Left lung (tissue), 14 donors: Measurements from ENCODE around the gene C11orf98. TPM values are rescaled to one million over a fixed set of nuclear protein-coding genes. Genes with fewer than 3 reads are reported as not detected.

Source experiments
- ATAC-seq: fragments of 200-7000 bp; cut with Tn5 transposase; one replicate; pipeline ENCODE4 v1.9.1; 2020; ENCODE audit warnings: moderate library complexity
- DNase-seq, 4 donors: peaks; one replicate each; pipeline ENCODE4 v3.0.0-alpha.2; 2013 to 2020
- H3K27ac ChIP-seq, 2 donors: fragments of 200-600 bp; sonication (generic) in 1 of 2; one replicate each; pipeline versions ENCODE4 v1.5.0 to v1.8.0; 2020 to 2021
- H3K27me3 ChIP-seq, 2 donors: fragments of 200-600 bp; sonication (generic) in 1 of 2; one replicate each; pipeline versions ENCODE4 v1.5.0 to v1.8.0; 2020 to 2021
- H3K36me3 ChIP-seq, 2 donors: fragments of 200-600 bp; sonication (generic) in 1 of 2; one replicate each; pipeline versions ENCODE4 v1.5.0 to v1.8.0; 2020 to 2021
- H3K4me1 ChIP-seq, 2 donors: fragments of 200-600 bp; one replicate each; pipeline ENCODE4 v1.8.0; 2021
- H3K4me3 ChIP-seq, 2 donors: fragments of 200-600 bp; sonication (generic) in 1 of 2; one replicate each; pipeline versions ENCODE4 v1.5.0 to v1.8.0; 2020 to 2021; ENCODE audit warnings: mild to moderate bottlenecking in 1 of 2
- H3K9me3 ChIP-seq, 2 donors: fragments of 200-600 bp; sonication (generic) in 1 of 2; one replicate each; pipeline versions ENCODE4 v1.5.0 to v1.8.0; 2020 to 2021
- CTCF ChIP-seq, 2 donors: fragments of 200-600 bp; sonication (generic) in 1 of 2; IDR thresholded peaks; one replicate each; pipeline versions ENCODE4 v1.5.0 to v1.8.0; 2021; ENCODE audit warnings: antibody characterized with exemption in 2 of 2
- intact Hi-C, 2 donors: fragments of 100-400 bp; cut with DNase I; formaldehyde crosslinking; loops; one replicate each; pipeline versions ENCODE4 v1.11.2 to v1.14.2; 2022
- long read RNA-seq, 12 donors: library from polyadenylated mRNA in 2 of 12; unstranded in 2 of 12; transcript quantifications; one replicate each; pipeline ENCODE4 v2.0.0 and lab custom pipeline, GENCODE V29; 2019 to 2026
- polyA plus RNA-seq, 6 donors: library from polyadenylated mRNA; unstranded; fragments of 120-200 nt; gene quantifications; one replicate each; pipeline ENCODE4 v1.2.1, GENCODE V29; 2013; ENCODE audit not compliant: insufficient read length in 6 of 6
- total RNA-seq, 2 donors: library from RNA; stranded (reverse); fragmentation: NEBNext Ultra II Directional; extraction: Animal tissue kit (Norgen Biotek cat#: 25700); gene quantifications; one replicate each; pipeline ENCODE4 v1.2.1, GENCODE V29; 2021
- donor health status: DM: no; HTN: yes; CAD: no.
- donor health status: DM: no; HTN: no; CAD: no.

C11orf98 gene
- 10 to 100 TPM; 46.2 to 65.5 TPM for total RNA-seq
- polyA plus RNA-seq: 10 to 100 TPM; 42.6 to 64.7 (median 51.1) TPM
- long read RNA-seq, donor 1, transcript C11orf98-201 (4 exons, 654 nt): major isoform, 51 of 58 reads
- long read RNA-seq, donor 1, transcript C11orf98-203 (3 exons, 774 nt): minor isoform, 6 of 58 reads
- long read RNA-seq, donor 1, partial matches to known transcripts: 0 of 58 reads
- long read RNA-seq, donor 1, other reads (novel, unspliced or antisense): 0 of 58 reads
- long read RNA-seq, donor 2, transcript C11orf98-203 (3 exons, 774 nt): minor isoform, 6 of 41 reads
- long read RNA-seq, donor 2, transcript C11orf98-201 (4 exons, 654 nt): major isoform, 33 of 41 reads
- long read RNA-seq, donor 2, partial matches to known transcripts: 0 of 41 reads
- long read RNA-seq, donor 2, other reads (novel, unspliced or antisense): 0 of 41 reads
- long read RNA-seq, donor 3, transcript C11orf98-201 (4 exons, 654 nt): major isoform, 31 of 39 reads
- long read RNA-seq, donor 3, transcript C11orf98-203 (3 exons, 774 nt): minor isoform, 6 of 39 reads
- long read RNA-seq, donor 3, partial matches to known transcripts: 0 of 39 reads
- long read RNA-seq, donor 3, other reads (novel, unspliced or antisense): 0 of 39 reads
- long read RNA-seq, donor 4, transcript C11orf98-203 (3 exons, 774 nt): minor isoform, 6 of 64 reads
- long read RNA-seq, donor 4, transcript C11orf98-201 (4 exons, 654 nt): major isoform, 56 of 64 reads
- long read RNA-seq, donor 4, partial matches to known transcripts: 0 of 64 reads
- long read RNA-seq, donor 4, other reads (novel, unspliced or antisense): 1 of 64 reads
- long read RNA-seq, donor 5, transcript C11orf98-203 (3 exons, 774 nt): minor isoform, 5 of 48 reads
- long read RNA-seq, donor 5, transcript C11orf98-201 (4 exons, 654 nt): major isoform, 37 of 48 reads
- long read RNA-seq, donor 5, transcript C11orf98-202 (3 exons, 405 nt): minor isoform, 6 of 48 reads
- long read RNA-seq, donor 5, partial matches to known transcripts: 0 of 48 reads
- long read RNA-seq, donor 5, other reads (novel, unspliced or antisense): 0 of 48 reads
- long read RNA-seq, donor 6, transcript C11orf98-201 (4 exons, 654 nt): major isoform, 43 of 55 reads
- long read RNA-seq, donor 6, transcript C11orf98-203 (3 exons, 774 nt): minor isoform, 5 of 55 reads
- long read RNA-seq, donor 6, partial matches to known transcripts: 6 of 55 reads
- long read RNA-seq, donor 6, other reads (novel, unspliced or antisense): 0 of 55 reads
- long read RNA-seq, donor 7, transcript C11orf98-201 (4 exons, 654 nt): major isoform, 16 of 18 reads
- long read RNA-seq, donor 7, partial matches to known transcripts: 0 of 18 reads
- long read RNA-seq, donor 7, other reads (novel, unspliced or antisense): 0 of 18 reads
- long read RNA-seq, donor 8, transcript C11orf98-203 (3 exons, 774 nt): minor isoform, 7 of 31 reads
- long read RNA-seq, donor 8, transcript C11orf98-201 (4 exons, 654 nt): major isoform, 23 of 31 reads
- long read RNA-seq, donor 8, partial matches to known transcripts: 0 of 31 reads
- long read RNA-seq, donor 8, other reads (novel, unspliced or antisense): 0 of 31 reads
- long read RNA-seq, donor 9: 0 reads
- long read RNA-seq, donor 10, transcript C11orf98-201 (4 exons, 654 nt): major isoform, 101 of 111 reads
- long read RNA-seq, donor 10, transcript C11orf98-203 (3 exons, 774 nt): minor isoform, 8 of 111 reads
- long read RNA-seq, donor 10, partial matches to known transcripts: 0 of 111 reads
- long read RNA-seq, donor 10, other reads (novel, unspliced or antisense): 2 of 111 reads
- long read RNA-seq, donor 11, transcript C11orf98-201 (4 exons, 654 nt): major isoform, 35 of 45 reads
- long read RNA-seq, donor 11, transcript C11orf98-203 (3 exons, 774 nt): minor isoform, 9 of 45 reads
- long read RNA-seq, donor 11, partial matches to known transcripts: 0 of 45 reads
- long read RNA-seq, donor 11, other reads (novel, unspliced or antisense): 0 of 45 reads
- long read RNA-seq, donor 12, transcript C11orf98-201 (4 exons, 654 nt): major isoform, 22 of 28 reads
- long read RNA-seq, donor 12, transcript C11orf98-203 (3 exons, 774 nt): minor isoform, 6 of 28 reads
- long read RNA-seq, donor 12, partial matches to known transcripts: 0 of 28 reads
- long read RNA-seq, donor 12, other reads (novel, unspliced or antisense): 0 of 28 reads

GRCh38 chr11:62665075-62665598, at the start of gene C11orf98, which contains the start of gene CSKMT:
Gene C11orf98, minus strand, starts transcription at chr11:62665210. Its CDS starts 41 bp downstream, at chr11:62665169.
Gene CSKMT, plus strand, starts transcription at chr11:62665312. Its CDS starts 568 bp downstream, at chr11:62665880.
- peak; percentile 95 to 97 (median 96) for DNase-seq
- Histone ChIP-seq H3K9me3 (no peaks in the 10 kb centered on the region), H3K4me1 (peaks cover 14 to 58% of the 10 kb centered on the region in 2 donors), H3K4me3 (peak within 1 kb of the TSS; percentile 86 to 90), H3K27me3 (no peaks in the 10 kb centered on the region), H3K27ac (peak within 1 kb of the TSS; percentile 89 to 94), H3K36me3 (peaks cover 0 to 42% of the 10 kb centered on the region in 2 donors)
- no peak for TF ChIP-seq CTCF (IDR thresholded peaks at IDR 0.05)
- peak; percentile 98 for ATAC-seq
- intact Hi-C loops: no loop called here

- DNase-seq (peak in 1 of 4 donors; percentile 70), ATAC-seq (peak; percentile 49)
- Histone ChIP-seq H3K27me3 (no peaks in the 10 kb centered on the region), H3K4me1 (peaks cover 17 to 34% of the 10 kb centered on the region in 2 donors), H3K27ac (peak overlapping the region; percentile 39 to 49), H3K9me3 (no peaks in the 10 kb centered on the region), H3K36me3 (peaks cover 0 to 82% of the 10 kb centered on the region in 2 donors), H3K4me3 (no peak overlapping the region)
- intact Hi-C loops: no loop called here
- no peak for TF ChIP-seq CTCF (IDR thresholded peaks at IDR 0.05)
These were observed 48.3 kb upstream of the C11orf98 start for GRCh38 chr11:62713343-62713742.

GRCh38 chr11:62712861-62713260, 47.9 kb upstream of the C11orf98 start:
- Histone ChIP-seq H3K9me3 (no peaks in the 10 kb centered on the region), H3K27me3 (no peaks in the 10 kb centered on the region), H3K4me3 (no peak overlapping the region), H3K27ac (peak overlapping the region; percentile 23 to 49), H3K36me3 (peaks cover 0 to 77% of the 10 kb centered on the region in 2 donors), H3K4me1 (peaks cover 17 to 38% of the 10 kb centered on the region in 2 donors)
- ATAC-seq (no peak), DNase-seq (no peak)
- intact Hi-C loops: no loop called here
- TF ChIP-seq CTCF (IDR thresholded peaks at IDR 0.05): no peak
